Keratinocyte (primary cell): ENCODE measurements around the gene MT1B. TPM values are rescaled to one million over a fixed set of nuclear protein-coding genes. Genes with fewer than 3 reads are reported as not detected.
A peak's percentile ranks its signal among the peaks of the same experiment; 100 is the strongest.

Experiments
- DNase-seq: peaks from one replicate; pipeline ENCODE4 v3.0.0-alpha.2; 2011; ENCODE audit warnings: low read depth, missing footprints, low spot score
- FAIRE-seq: peaks from 2 replicates; lab custom pipeline; 2011; peaks lifted over from hg19 to GRCh38; lab: Jason Lieb, UNC
- H2AFZ ChIP-seq: 2 replicates; pipeline ENCODE4 v1.6.0; 2012; ENCODE audit warnings: low read length, control low read depth, inconsistent platforms; ENCODE audit not compliant: control insufficient read depth
- H3K27ac ChIP-seq: 2 replicates; pipeline ENCODE4 v1.5.1; 2011; ENCODE audit warnings: low read length; ENCODE audit not compliant: control insufficient read depth, insufficient read depth
- H3K27me3 ChIP-seq: 3 replicates; pipeline ENCODE4 v1.6.0; 2011; ENCODE audit warnings: low read length; ENCODE audit not compliant: control insufficient read depth, insufficient read depth; ENCODE audit errors: extremely low read depth
- H3K36me3 ChIP-seq, 2 experiments: 2 replicates in 1 of 2; 3 replicates in 1 of 2; pipeline ENCODE4 v1.5.1; 2011; ENCODE audit warnings: low read length in 2 of 2, mild to moderate bottlenecking in 1 of 2; ENCODE audit not compliant: control insufficient read depth in 2 of 2, insufficient read depth in 2 of 2; ENCODE audit errors: extremely low read depth in 1 of 2
- H3K4me1 ChIP-seq: 3 replicates; pipeline ENCODE4 v1.5.1; 2011; ENCODE audit warnings: low read length; ENCODE audit not compliant: control insufficient read depth, insufficient read depth; ENCODE audit errors: extremely low read depth
- H3K4me2 ChIP-seq: 3 replicates; pipeline ENCODE4 v1.6.0; 2011; ENCODE audit warnings: low read depth, low read length; ENCODE audit not compliant: control insufficient read depth, insufficient read depth; ENCODE audit errors: extremely low read depth
- H3K4me3 ChIP-seq, 3 experiments: fragments of 200-600 bp in 1 of 3; sonication (generic) in 1 of 3; 2 replicates in 2 of 3; 3 replicates in 1 of 3; pipeline ENCODE4 v1.5.1; 2011 to 2016; ENCODE audit warnings: low read length in 3 of 3, mild to moderate bottlenecking in 3 of 3, control low read depth in 2 of 3, inconsistent platforms in 1 of 3, low read depth in 1 of 3, mixed read lengths in 1 of 3, mixed run types in 1 of 3, moderate library complexity in 1 of 3; ENCODE audit not compliant: control insufficient read depth in 2 of 3, insufficient read depth in 2 of 3; ENCODE audit errors: extremely low read depth in 1 of 3
- H3K79me2 ChIP-seq: 2 replicates; pipeline ENCODE4 v1.6.0; 2012; ENCODE audit warnings: low read length; ENCODE audit not compliant: control insufficient read depth, insufficient read depth
- H3K9ac ChIP-seq: 3 replicates; pipeline ENCODE4 v1.6.0; 2011; ENCODE audit warnings: low read length; ENCODE audit not compliant: control insufficient read depth, insufficient read depth; ENCODE audit errors: extremely low read depth
- H3K9me1 ChIP-seq: 3 replicates; pipeline ENCODE4 v1.6.0; 2011; ENCODE audit warnings: low read length; ENCODE audit not compliant: control insufficient read depth, insufficient read depth; ENCODE audit errors: extremely low read depth
- H3K9me3 ChIP-seq: 2 replicates; pipeline ENCODE4 v1.5.1; 2012; ENCODE audit warnings: low read depth, low read length; ENCODE audit not compliant: control insufficient read depth
- H4K20me1 ChIP-seq: 3 replicates; pipeline ENCODE4 v1.6.0; 2011; ENCODE audit warnings: low read length; ENCODE audit not compliant: control insufficient read depth, insufficient read depth; ENCODE audit errors: extremely low read depth
- EZH2 ChIP-seq: IDR thresholded peaks from one replicate; pipeline ENCODE4 v1.6.1; 2012; ENCODE audit warnings: inconsistent platforms, mild to moderate bottlenecking, low read length, moderate library complexity
- dilution Hi-C: fragments of 300-500 bp; cut with MboI; formaldehyde crosslinking; loops from one replicate; pipeline ENCODE4 v1.7.0; 2020; ENCODE audit warnings: low sequenced_read_pairs; ENCODE audit not compliant: extremely low pct_ligation_motif_present
- polyA plus RNA-seq, 5 experiments: library from polyadenylated mRNA; depleted of rRNA in 3 of 5; stranded (reverse) in 3 of 5; stranded (forward) in 1 of 5; unstranded in 1 of 5; fragments of >200 nt; gene quantifications; 1 replicate in 1 of 5; 2 replicates in 3 of 5; 3 replicates in 1 of 5; pipeline versions ENCODE4 v1.2.1 to v1.2.3, GENCODE V29; 2011 to 2012; ENCODE audit warnings: missing spikeins in 2 of 5, low read depth in 1 of 5, low replicate concordance in 1 of 5
- TF ChIP-seq, protein P1 (sequence below), 3 experiments: IDR thresholded peaks in 1 of 3; conservative IDR thresholded peaks in 1 of 3; optimal IDR thresholded peaks in 1 of 3; 2 replicates in 2 of 3; 3 replicates in 1 of 3; pipeline versions ENCODE3 to v1.5.1; 2011; ENCODE audit warnings: low read length in 3 of 3, mild to moderate bottlenecking in 3 of 3, moderate library complexity in 2 of 3, control low read depth in 1 of 3, inconsistent platforms in 1 of 3; ENCODE audit not compliant: insufficient read depth in 2 of 3; ENCODE audit errors: extremely low read depth in 1 of 3

MT1B gene
- polyA plus RNA-seq, 1 donor (not counting 4 experiments of a cell fraction or from before 2014, with no cell fraction given) = not detected

DNA sequence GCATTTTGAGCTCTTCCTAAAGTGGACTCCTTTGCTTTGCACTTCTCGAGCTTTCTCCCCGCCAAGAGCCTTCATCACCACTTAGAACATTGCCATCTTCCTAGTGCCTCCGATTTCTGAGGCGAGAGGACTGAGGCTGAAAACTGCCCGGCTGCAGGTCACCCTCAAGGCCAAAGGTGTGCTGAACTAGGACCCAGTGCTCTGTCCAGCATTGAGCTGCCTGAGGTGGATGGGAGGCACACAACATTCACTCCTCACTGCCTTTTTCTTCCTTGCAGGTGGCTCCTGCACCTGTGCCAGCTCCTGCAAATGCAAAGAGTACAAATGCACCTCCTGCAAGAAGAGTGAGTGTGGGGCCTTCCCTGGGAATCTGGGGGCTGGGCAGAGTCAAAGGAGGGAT lies 7.9 kb upstream of the MT1B start:
- no peak overlapping the region for H3K4me3 ChIP-seq
- no peaks in the 10 kb centered on the region for H3K9me1 ChIP-seq
- no peak for FAIRE-seq
- H3K9ac ChIP-seq = no peak overlapping the region
- peaks cover 4% of the 10 kb centered on the region for H3K4me1 ChIP-seq
- H3K79me2 ChIP-seq = no peaks in the 10 kb centered on the region
- H3K4me2 ChIP-seq = peak overlapping the region; percentile 14
- TF ChIP-seq EZH2 = no peak
- TF ChIP-seq, protein P1, sequence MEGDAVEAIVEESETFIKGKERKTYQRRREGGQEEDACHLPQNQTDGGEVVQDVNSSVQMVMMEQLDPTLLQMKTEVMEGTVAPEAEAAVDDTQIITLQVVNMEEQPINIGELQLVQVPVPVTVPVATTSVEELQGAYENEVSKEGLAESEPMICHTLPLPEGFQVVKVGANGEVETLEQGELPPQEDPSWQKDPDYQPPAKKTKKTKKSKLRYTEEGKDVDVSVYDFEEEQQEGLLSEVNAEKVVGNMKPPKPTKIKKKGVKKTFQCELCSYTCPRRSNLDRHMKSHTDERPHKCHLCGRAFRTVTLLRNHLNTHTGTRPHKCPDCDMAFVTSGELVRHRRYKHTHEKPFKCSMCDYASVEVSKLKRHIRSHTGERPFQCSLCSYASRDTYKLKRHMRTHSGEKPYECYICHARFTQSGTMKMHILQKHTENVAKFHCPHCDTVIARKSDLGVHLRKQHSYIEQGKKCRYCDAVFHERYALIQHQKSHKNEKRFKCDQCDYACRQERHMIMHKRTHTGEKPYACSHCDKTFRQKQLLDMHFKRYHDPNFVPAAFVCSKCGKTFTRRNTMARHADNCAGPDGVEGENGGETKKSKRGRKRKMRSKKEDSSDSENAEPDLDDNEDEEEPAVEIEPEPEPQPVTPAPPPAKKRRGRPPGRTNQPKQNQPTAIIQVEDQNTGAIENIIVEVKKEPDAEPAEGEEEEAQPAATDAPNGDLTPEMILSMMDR (optimal IDR thresholded peaks at IDR 0.05 in 1 of 3, IDR thresholded peaks at IDR 0.05 in 1 of 3, conservative IDR thresholded peaks at IDR 0.05 in 1 of 3; ENCODE audit: extremely low read depth in 1 of 3, insufficient read depth in 2 of 3, low read length in 3 of 3) = no peak
- no peaks in the 10 kb centered on the region for H3K9me3 ChIP-seq
- no peak overlapping the region for H3K27ac ChIP-seq
- peaks cover 6% of the 10 kb centered on the region for H3K27me3 ChIP-seq
- no peaks in the 10 kb centered on the region for H4K20me1 ChIP-seq
- DNase-seq = no peak
- dilution Hi-C loops = no loop called here
- H2AFZ ChIP-seq = no peak overlapping the region
- no peaks in the 10 kb centered on the region for H3K36me3 ChIP-seq

DNA sequence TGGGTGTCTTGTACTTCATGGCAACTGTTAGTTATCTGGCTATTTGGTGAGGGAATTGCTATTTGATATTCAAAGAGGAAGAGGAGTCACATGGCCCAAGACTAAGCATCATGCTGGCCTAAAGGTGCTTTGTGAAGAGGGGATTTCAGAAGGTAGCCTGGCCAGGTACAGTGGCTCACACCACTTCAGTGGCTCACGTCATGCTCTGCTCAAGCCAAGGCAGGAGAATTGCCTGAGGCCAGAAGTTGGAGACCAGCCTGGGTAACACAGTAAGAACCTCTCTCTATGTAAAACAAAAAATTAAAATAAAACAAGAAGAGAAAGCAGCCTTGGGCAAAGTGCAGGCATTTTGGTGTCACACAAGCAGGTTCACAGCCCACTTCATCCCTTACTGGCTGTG lies 6.4 kb upstream of the MT1B start:
- H3K4me2 ChIP-seq = no peak overlapping the region
- H3K9ac ChIP-seq = no peak overlapping the region
- TF ChIP-seq, protein P1 (optimal IDR thresholded peaks at IDR 0.05 in 1 of 3, IDR thresholded peaks at IDR 0.05 in 1 of 3, conservative IDR thresholded peaks at IDR 0.05 in 1 of 3; ENCODE audit: extremely low read depth in 1 of 3, insufficient read depth in 2 of 3, low read length in 3 of 3) = no peak
- TF ChIP-seq EZH2 = no peak
- FAIRE-seq (no peak), DNase-seq (no peak)
- no peaks in the 10 kb centered on the region for H3K9me1 ChIP-seq
- H3K36me3 ChIP-seq = no peaks in the 10 kb centered on the region
- H3K27ac ChIP-seq = no peak overlapping the region
- dilution Hi-C loops = no loop called here
- no peak overlapping the region for H2AFZ ChIP-seq
- no peaks in the 10 kb centered on the region for H3K27me3 ChIP-seq
- H3K79me2 ChIP-seq = no peaks in the 10 kb centered on the region
- H4K20me1 ChIP-seq = no peaks in the 10 kb centered on the region
- H3K4me3 ChIP-seq = no peak overlapping the region
- no peaks in the 10 kb centered on the region for H3K9me3 ChIP-seq
- H3K4me1 ChIP-seq = peaks cover 18% of the 10 kb centered on the region
